GM12864 (cell line): ENCODE data around the gene UBAP1L.
"Not testable (repeated sequence)": the region's sequence is repeated elsewhere in the genome, so short reads cannot be mapped to it uniquely, and the experiment has no call there.

Experiments
- DNase-seq: peaks from one replicate; pipeline ENCODE4 v3.0.0-alpha.2; 2011; ENCODE audit warnings: low read depth
- H3K4me3 ChIP-seq: 2 replicates; pipeline ENCODE4 v1.5.1; 2011; ENCODE audit warnings: mild to moderate bottlenecking, low read depth, low read length, control low read depth
- TF ChIP-seq, protein P1 (sequence below): IDR thresholded peaks from 2 replicates; pipeline ENCODE4 v1.5.1; 2011; ENCODE audit warnings: low read depth, mild to moderate bottlenecking, moderate library complexity, low read length, control low read depth, inconsistent platforms; ENCODE audit errors: missing control alignments

The UBAP1L gene

GRCh38 chr15:65106011-65106590 is 8.9 kb downstream of the UBAP1L start:
- no peak for DNase-seq
- TF ChIP-seq, protein P1, sequence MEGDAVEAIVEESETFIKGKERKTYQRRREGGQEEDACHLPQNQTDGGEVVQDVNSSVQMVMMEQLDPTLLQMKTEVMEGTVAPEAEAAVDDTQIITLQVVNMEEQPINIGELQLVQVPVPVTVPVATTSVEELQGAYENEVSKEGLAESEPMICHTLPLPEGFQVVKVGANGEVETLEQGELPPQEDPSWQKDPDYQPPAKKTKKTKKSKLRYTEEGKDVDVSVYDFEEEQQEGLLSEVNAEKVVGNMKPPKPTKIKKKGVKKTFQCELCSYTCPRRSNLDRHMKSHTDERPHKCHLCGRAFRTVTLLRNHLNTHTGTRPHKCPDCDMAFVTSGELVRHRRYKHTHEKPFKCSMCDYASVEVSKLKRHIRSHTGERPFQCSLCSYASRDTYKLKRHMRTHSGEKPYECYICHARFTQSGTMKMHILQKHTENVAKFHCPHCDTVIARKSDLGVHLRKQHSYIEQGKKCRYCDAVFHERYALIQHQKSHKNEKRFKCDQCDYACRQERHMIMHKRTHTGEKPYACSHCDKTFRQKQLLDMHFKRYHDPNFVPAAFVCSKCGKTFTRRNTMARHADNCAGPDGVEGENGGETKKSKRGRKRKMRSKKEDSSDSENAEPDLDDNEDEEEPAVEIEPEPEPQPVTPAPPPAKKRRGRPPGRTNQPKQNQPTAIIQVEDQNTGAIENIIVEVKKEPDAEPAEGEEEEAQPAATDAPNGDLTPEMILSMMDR: no peak
- no peak overlapping the region for H3K4me3 ChIP-seq

DNA sequence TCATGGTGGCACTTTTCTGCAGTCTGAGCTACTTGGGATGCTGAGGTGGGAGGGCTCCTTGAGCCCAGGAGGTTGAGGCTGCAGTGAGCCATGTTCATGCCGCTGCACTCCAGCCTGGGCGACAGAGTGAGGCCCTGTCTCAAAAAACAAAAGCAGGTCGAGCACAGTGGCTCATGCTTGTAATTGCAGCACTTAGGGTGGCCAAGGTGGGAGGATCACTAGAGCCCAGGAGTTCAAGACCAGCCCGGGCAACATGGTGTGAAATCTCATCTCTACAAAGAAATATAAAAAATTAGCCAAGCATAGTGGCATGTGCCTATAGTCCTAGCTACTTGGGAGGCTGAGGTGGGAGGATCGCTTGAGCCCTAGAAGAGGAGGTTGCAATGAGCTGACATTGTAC is 10.0 kb downstream of the UBAP1L start:
- no peak for DNase-seq
- TF ChIP-seq, protein P1: no peak
- H3K4me3 ChIP-seq: no peak overlapping the region

- TF ChIP-seq, protein P1: no peak
- no peak overlapping the region for H3K4me3 ChIP-seq
- no peak for DNase-seq
Observed at GRCh38 chr15:65102912-65103311, 12.1 kb downstream of the UBAP1L start.

DNA sequence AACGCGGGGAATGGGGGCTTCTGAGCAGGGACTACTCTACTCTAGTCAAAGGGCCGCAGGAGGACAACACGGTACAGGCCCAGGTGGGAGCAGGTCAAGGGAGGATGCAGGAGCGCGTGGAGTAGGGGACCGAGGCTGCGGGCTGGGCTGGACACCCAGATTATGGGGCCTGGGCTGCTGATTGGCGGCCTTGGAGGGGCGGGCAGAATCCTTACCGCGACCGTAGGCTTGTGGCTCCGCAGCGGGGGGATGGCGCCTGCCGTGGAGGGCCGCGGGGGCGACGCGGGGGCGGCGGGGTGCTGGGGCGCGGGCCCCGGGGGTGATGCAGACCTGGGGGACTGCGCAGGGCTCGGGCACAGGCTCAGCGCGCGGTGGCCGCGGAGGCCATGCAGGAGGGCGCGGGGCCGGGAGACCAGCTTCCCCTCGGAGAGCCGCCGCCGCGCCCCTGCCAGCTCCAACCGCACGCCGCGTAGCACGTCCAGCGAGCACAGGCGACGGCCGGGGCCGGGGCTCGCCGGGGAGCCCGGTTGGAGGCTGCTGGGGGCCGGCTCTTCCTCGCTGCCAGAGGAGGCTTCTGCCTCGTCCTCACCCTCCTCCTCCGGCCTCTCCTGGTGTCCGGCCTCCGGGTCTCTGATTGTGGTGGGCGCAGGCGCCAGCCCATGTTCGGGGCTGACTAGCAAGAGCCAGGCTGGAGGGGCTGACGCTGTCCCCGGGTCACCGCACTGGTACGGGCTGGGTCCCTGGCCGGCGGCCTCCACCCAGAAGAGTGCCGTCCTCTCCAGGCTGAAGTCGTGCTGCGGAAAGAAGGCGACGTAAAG is 12.9 kb downstream of the UBAP1L start:
- TF ChIP-seq, protein P1: no peak
- H3K4me3 ChIP-seq: no peak overlapping the region
- no peak for DNase-seq

GRCh38 chr15:65101411-65101890 is 13.5 kb downstream of the UBAP1L start:
- DNase-seq: no peak
- TF ChIP-seq, protein P1: peak; percentile 77

GRCh38 chr15:65100442-65100841 is 14.6 kb downstream of the UBAP1L start:
- TF ChIP-seq, protein P1: no peak
- H3K4me3 ChIP-seq: no peak overlapping the region
- DNase-seq: no peak

More at GRCh38 chr15:65101411-65101890, 13.5 kb downstream of the UBAP1L start:
- no peak overlapping the region for H3K4me3 ChIP-seq

DNA sequence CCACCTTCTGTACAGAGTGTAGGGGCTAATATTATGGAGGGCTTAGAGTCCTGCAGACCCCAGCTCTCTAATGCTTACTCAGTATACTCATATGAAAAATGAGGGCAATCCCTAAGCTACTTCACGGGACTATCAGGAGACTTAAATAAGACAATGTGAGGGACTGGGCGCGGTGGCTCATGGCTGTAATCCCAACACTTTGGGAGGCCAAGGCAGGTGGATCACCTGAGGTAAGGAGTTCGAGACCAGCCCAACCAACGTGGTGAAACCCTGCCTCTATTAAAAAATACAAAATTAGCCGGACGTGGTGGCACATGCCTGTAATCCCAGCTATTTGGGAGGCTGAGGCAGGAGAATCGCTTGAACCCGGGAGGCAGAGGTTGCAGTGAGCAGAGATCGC is 15.2 kb downstream of the UBAP1L start:
- not testable (repeated sequence) for DNase-seq, H3K4me3 ChIP-seq
